Thymus (tissue), 11 donors: Measurements from ENCODE around the gene TMEM63A. TPM values are rescaled to one million over a fixed set of nuclear protein-coding genes. Genes with fewer than 3 reads are reported as not detected.

ENCODE experiments used
- DNase-seq, 9 donors: peaks; one replicate each; pipeline ENCODE4 v3.0.0-alpha.2; 2013; ENCODE audit warnings: low spot score in 9 of 9, low read depth in 6 of 9, missing footprints in 1 of 9
- H3K27ac ChIP-seq, 2 donors: one replicate each; pipeline ENCODE4 v1.5.1; 2013; ENCODE audit warnings: control low read depth in 1 of 2, low read depth in 1 of 2, low read length in 1 of 2, mild to moderate bottlenecking in 1 of 2, moderate library complexity in 1 of 2
- H3K27me3 ChIP-seq, 2 donors: one replicate each; pipeline ENCODE4 v1.5.1; 2013; ENCODE audit warnings: low read length in 1 of 2; ENCODE audit not compliant: control insufficient read depth in 2 of 2, insufficient read depth in 1 of 2
- H3K36me3 ChIP-seq, 2 donors: one replicate each; pipeline ENCODE4 v1.5.1; 2013; ENCODE audit warnings: low read length in 1 of 2, mild to moderate bottlenecking in 1 of 2, moderate library complexity in 1 of 2; ENCODE audit not compliant: control insufficient read depth in 2 of 2, insufficient read depth in 2 of 2
- H3K4me1 ChIP-seq, 2 donors: one replicate each; pipeline ENCODE4 v1.5.1; 2013; ENCODE audit warnings: low read length in 2 of 2; ENCODE audit not compliant: control insufficient read depth in 2 of 2, insufficient read depth in 2 of 2
- H3K4me3 ChIP-seq, 2 donors: one replicate each; pipeline ENCODE4 v1.5.1; 2013; ENCODE audit warnings: low read length in 2 of 2, control low read depth in 1 of 2, mild to moderate bottlenecking in 1 of 2
- H3K9me3 ChIP-seq, 2 donors: one replicate each; pipeline ENCODE4 v1.5.1; 2013; ENCODE audit warnings: low read length in 1 of 2, mild to moderate bottlenecking in 1 of 2; ENCODE audit not compliant: control insufficient read depth in 2 of 2, insufficient read depth in 1 of 2
- WGBS: extraction: QIAGEN DNeasy Blood & Tissue Kit; methylation state at CpG from one replicate; pipeline ENCODE4 v1.1.7; 2013; 5-methylcytosine and 5-hydroxymethylcytosine counted together
- polyA plus RNA-seq: library from polyadenylated mRNA; stranded (reverse); fragments of 200-250 nt; gene quantifications from one replicate; pipeline ENCODE4 v1.2.3, GENCODE V29; 2013
- total RNA-seq: library from RNA; stranded (reverse); fragments of 120-200 nt; gene quantifications from one replicate; pipeline ENCODE4 v1.2.4, GENCODE V29; 2013
- donor health status: healthy.

TMEM63A gene
- total and polyA plus RNA-seq, 2 donors, result 19.8 to 38.8 TPM

- Histone ChIP-seq H3K27me3 (peaks cover 0 to 27% of the 10 kb centered on the region in 2 donors), H3K9me3 (peaks cover 0 to 2% of the 10 kb centered on the region in 2 donors), H3K4me3 (peak overlapping the region; percentile 86 to 96), H3K36me3 (peaks cover 0 to 12% of the 10 kb centered on the region in 2 donors), H3K27ac (peak overlapping the region; percentile 93 to 98), H3K4me1 (peaks cover 36 to 55% of the 10 kb centered on the region in 2 donors)
- DNase-seq, result peak in 2 of 9 donors; percentile 41 to 43
- WGBS, result 8% methylated on average over 63 of the region's 63 CpGs
Measured at GRCh38 chr1:225882694-225883615, 775 bp upstream of the TMEM63A start.

- 2% methylated on average over 25 of the region's 25 CpGs for WGBS
- peaks cover 0 to 2% of the 10 kb centered on the region in 2 donors for H3K9me3 ChIP-seq
- DNase-seq, result peak in 4 of 9 donors; percentile 38 to 74 (median 43)
- H3K27ac ChIP-seq, result peak overlapping the region; percentile 93 to 98
- peaks cover 37 to 64% of the 10 kb centered on the region in 2 donors for H3K4me1 ChIP-seq
- peaks cover 7 to 27% of the 10 kb centered on the region in 2 donors for H3K36me3 ChIP-seq
- H3K27me3 ChIP-seq, result peaks cover 0 to 17% of the 10 kb centered on the region in 2 donors
- peak overlapping the region; percentile 86 to 96 for H3K4me3 ChIP-seq
Measured at GRCh38 chr1:225881081-225881958, 860 bp downstream of the TMEM63A start.

- H3K27me3 ChIP-seq, result peaks cover 0 to 17% of the 10 kb centered on the region in 2 donors
- H3K4me1 ChIP-seq, result peaks cover 37 to 70% of the 10 kb centered on the region in 2 donors
- WGBS, result 39% methylated on average over 5 of the region's 5 CpGs
- peak overlapping the region; percentile 86 to 96 for H3K4me3 ChIP-seq
- H3K9me3 ChIP-seq, result peaks cover 0 to 2% of the 10 kb centered on the region in 2 donors
- peak overlapping the region; percentile 93 to 98 for H3K27ac ChIP-seq
- no peak for DNase-seq
- H3K36me3 ChIP-seq, result peaks cover 13 to 31% of the 10 kb centered on the region in 2 donors
Measured at GRCh38 chr1:225880636-225881035, 1.5 kb downstream of the TMEM63A start.

- Histone ChIP-seq H3K27ac (peak overlapping the region; percentile 93 to 98), H3K4me3 (peak overlapping the region; percentile 86 to 96)
Measured at GRCh38 chr1:225880222-225880588, 2.0 kb downstream of the TMEM63A start.

DNA sequence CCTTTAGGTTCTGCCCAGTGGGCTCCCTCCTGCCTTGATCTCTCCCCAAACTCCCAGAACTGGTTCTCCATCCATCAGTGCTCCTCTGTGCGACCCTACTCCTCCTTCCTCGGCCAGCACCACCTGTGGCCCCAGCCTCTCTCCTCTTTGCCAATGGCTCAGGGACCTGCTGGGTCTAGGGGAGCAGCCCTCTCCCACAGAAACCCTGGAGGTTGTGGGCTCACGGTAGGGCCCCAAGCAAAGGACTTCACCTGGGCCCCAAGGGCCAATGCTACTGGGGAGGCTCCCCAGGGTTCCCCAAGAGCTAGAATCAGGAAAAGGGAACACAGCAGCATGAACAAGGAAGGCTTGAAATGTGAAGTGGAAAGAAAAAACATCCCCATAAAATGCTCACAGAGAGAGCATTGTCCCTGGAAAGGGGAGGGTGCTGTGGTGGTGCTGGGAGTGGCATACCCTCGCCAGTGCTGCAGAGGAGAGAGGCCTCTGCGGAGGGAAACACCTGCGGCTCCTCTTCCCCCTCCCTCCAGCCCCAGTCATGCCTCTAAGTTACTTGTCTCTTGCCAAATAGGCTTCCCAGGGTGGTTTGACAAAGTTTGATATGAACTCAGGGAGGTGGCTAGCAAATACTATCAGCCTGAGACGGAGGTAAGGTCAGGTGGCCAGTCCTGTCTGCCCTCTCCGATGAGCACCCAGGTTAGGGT, 2.5 kb downstream of the TMEM63A start:
- 12% methylated on average over 8 of the region's 8 CpGs for WGBS
- Histone ChIP-seq H3K36me3 (peaks cover 20 to 40% of the 10 kb centered on the region in 2 donors), H3K27me3 (peaks cover 0 to 17% of the 10 kb centered on the region in 2 donors), H3K4me1 (peaks cover 40 to 78% of the 10 kb centered on the region in 2 donors), H3K4me3 (peak overlapping the region; percentile 86 to 96), H3K9me3 (peaks cover 0 to 2% of the 10 kb centered on the region in 2 donors), H3K27ac (peak overlapping the region; percentile 93 to 98)
- peak in 5 of 9 donors; percentile 63 to 88 (median 74) for DNase-seq

More at GRCh38 chr1:225880222-225880588, 2.0 kb downstream of the TMEM63A start:
- Histone ChIP-seq H3K36me3 (peaks cover 17 to 35% of the 10 kb centered on the region in 2 donors), H3K27me3 (peaks cover 0 to 17% of the 10 kb centered on the region in 2 donors), H3K4me1 (peaks cover 40 to 75% of the 10 kb centered on the region in 2 donors), H3K9me3 (peaks cover 0 to 2% of the 10 kb centered on the region in 2 donors)
- 41% methylated on average over 2 of the region's 2 CpGs for WGBS
- peak in 3 of 9 donors; percentile 66 to 84 (median 68) for DNase-seq

DNA sequence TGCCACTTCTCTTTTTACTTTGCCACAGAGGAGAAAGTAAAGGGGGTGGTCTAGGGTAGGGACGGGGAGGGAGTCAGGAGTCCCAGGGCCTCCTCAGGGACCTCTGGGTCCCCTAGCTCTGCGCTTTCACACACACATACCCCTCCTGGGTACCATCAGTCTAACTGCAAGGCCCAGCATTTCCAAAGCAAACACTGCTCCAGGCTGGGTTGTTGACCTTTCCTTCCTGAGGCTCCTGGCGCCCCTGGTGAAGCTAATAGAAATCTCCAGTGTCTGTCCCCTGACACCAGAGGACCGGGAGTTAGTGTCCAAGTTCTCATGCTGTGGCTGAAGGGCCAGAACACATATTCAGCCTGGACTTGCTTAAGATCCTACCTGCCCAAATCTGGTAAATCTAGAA, 3.9 kb downstream of the TMEM63A start:
- WGBS, result 96% methylated on average over 4 of the region's 4 CpGs
- peaks cover 0 to 9% of the 10 kb centered on the region in 2 donors for H3K27me3 ChIP-seq
- H3K9me3 ChIP-seq, result peaks cover 0 to 2% of the 10 kb centered on the region in 2 donors
- H3K27ac ChIP-seq, result peak overlapping the region in 1 of 2 donors; percentile 17
- peaks cover 33 to 54% of the 10 kb centered on the region in 2 donors for H3K36me3 ChIP-seq
- no peak for DNase-seq
- peaks cover 40 to 74% of the 10 kb centered on the region in 2 donors for H3K4me1 ChIP-seq
- no peak overlapping the region for H3K4me3 ChIP-seq

- WGBS, result 90% methylated on average over 10 of the region's 10 CpGs
- peaks cover 39 to 60% of the 10 kb centered on the region in 2 donors for H3K36me3 ChIP-seq
- peak in 1 of 9 donors; percentile 51 for DNase-seq
Measured at GRCh38 chr1:225877580-225877979, 4.6 kb downstream of the TMEM63A start.

DNA sequence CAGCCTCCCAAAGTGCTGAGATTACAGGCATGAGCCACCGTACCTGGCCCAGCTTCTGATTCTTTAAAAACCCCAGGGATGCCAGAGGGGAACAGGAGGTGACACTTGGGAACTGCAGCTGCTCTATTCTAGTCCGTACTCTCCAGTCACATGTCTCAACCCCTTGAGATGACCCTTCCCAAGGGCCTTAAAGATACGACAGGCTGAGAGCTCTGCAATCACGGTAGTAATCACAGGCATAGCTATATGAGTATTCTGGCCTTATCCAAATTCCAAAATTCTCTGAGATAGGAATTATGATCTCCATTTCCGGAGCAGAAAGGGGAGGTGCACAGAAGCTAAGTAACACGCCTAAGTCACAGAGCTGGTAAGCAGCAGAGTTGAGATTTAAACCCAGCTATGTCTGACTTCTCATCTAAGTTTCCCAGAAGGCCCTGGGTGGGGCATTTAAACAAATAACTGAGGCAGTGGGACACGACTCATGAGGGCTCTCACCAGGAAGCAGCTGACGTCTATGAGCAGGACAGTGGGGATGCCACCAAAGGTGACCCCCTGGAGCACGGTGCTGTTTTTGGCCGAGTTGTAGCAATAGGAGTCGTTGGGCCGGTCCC, 5.2 kb downstream of the TMEM63A start:
- 96% methylated on average over 12 of the region's 12 CpGs for WGBS
- Histone ChIP-seq H3K36me3 (peaks cover 39 to 64% of the 10 kb centered on the region in 2 donors), H3K4me1 (peaks cover 36 to 65% of the 10 kb centered on the region in 2 donors), H3K9me3 (peaks cover 0 to 2% of the 10 kb centered on the region in 2 donors), H3K4me3 (no peak overlapping the region), H3K27ac (no peak overlapping the region), H3K27me3 (no peaks in the 10 kb centered on the region)
- DNase-seq, result no peak

More at GRCh38 chr1:225877580-225877979, 4.6 kb downstream of the TMEM63A start:
- H3K4me1 ChIP-seq, result peaks cover 36 to 67% of the 10 kb centered on the region in 2 donors
- H3K27me3 ChIP-seq, result peaks cover 0 to 2% of the 10 kb centered on the region in 2 donors
- H3K9me3 ChIP-seq, result peaks cover 0 to 2% of the 10 kb centered on the region in 2 donors
- H3K4me3 ChIP-seq, result no peak overlapping the region
- H3K27ac ChIP-seq, result no peak overlapping the region
